PFSK-1 (cell line): ENCODE measurements around the gene RANBP17.

ENCODE experiments used
- FOXP2 ChIP-seq: optimal IDR thresholded peaks from 2 replicates; pipeline ENCODE3; 2011; ENCODE audit warnings: borderline replicate concordance, control low read depth, inconsistent platforms; ENCODE audit not compliant: insufficient read depth; ENCODE audit errors: extremely low read length, extremely low read depth
- POLR2AphosphoS5 ChIP-seq: IDR thresholded peaks from 2 replicates; pipeline ENCODE4 v1.6.1; 2012; ENCODE audit warnings: low read depth, mild to moderate bottlenecking, control low read depth, low read length, moderate library complexity
- SIN3A ChIP-seq: IDR thresholded peaks from 2 replicates; pipeline ENCODE4 v1.6.1; 2012; ENCODE audit warnings: mild to moderate bottlenecking, low read length, moderate library complexity, borderline replicate concordance; ENCODE audit not compliant: insufficient read depth
- TAF1 ChIP-seq: IDR thresholded peaks from 2 replicates; pipeline ENCODE4 v1.6.1; 2012; ENCODE audit warnings: low read length, control low read depth, borderline replicate concordance; ENCODE audit not compliant: insufficient read depth
- TF ChIP-seq, protein P1 (sequence below), 2 experiments: IDR thresholded peaks; 2 replicates each; pipeline versions ENCODE4 v1.6.1 to v1.8.0; 2011 to 2012; ENCODE audit warnings: low read depth in 2 of 2, low read length in 2 of 2, control low read depth in 1 of 2, inconsistent platforms in 1 of 2, mild to moderate bottlenecking in 1 of 2, moderate library complexity in 1 of 2; ENCODE audit not compliant: insufficient read depth in 1 of 2

The RANBP17 gene

DNA sequence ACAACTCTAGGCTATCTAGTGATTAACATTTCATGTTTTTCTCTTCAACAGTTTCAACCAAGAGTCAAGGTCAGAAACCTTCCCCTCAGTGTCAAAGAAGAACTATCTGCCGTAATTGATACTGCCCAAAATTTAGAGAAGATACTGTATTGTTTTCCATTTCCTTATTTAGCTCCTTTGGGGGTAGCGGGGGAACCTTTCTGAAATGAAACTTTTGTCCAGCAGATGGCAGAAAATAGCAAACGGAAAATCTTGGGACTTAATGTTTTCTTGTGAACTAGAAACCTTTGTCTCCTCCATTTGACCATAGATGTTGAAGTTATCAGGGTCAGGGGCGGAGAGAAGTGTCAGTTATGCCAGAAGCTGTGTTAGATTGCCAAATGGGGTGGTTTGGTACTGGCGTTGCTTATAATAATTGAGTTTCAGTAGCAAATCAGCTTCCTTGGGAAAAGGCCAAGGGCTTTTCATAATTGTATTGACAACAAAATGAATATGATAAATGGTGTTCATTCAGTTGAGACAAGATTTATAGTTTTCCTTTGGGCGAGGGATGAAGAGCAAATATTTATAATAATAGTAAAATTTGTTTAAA, 345.5 kb downstream of the RANBP17 start:
- no peak for TF ChIP-seq POLR2AphosphoS5
- no peak for TF ChIP-seq SIN3A
- no peak for TF ChIP-seq TAF1
- TF ChIP-seq, protein P1, sequence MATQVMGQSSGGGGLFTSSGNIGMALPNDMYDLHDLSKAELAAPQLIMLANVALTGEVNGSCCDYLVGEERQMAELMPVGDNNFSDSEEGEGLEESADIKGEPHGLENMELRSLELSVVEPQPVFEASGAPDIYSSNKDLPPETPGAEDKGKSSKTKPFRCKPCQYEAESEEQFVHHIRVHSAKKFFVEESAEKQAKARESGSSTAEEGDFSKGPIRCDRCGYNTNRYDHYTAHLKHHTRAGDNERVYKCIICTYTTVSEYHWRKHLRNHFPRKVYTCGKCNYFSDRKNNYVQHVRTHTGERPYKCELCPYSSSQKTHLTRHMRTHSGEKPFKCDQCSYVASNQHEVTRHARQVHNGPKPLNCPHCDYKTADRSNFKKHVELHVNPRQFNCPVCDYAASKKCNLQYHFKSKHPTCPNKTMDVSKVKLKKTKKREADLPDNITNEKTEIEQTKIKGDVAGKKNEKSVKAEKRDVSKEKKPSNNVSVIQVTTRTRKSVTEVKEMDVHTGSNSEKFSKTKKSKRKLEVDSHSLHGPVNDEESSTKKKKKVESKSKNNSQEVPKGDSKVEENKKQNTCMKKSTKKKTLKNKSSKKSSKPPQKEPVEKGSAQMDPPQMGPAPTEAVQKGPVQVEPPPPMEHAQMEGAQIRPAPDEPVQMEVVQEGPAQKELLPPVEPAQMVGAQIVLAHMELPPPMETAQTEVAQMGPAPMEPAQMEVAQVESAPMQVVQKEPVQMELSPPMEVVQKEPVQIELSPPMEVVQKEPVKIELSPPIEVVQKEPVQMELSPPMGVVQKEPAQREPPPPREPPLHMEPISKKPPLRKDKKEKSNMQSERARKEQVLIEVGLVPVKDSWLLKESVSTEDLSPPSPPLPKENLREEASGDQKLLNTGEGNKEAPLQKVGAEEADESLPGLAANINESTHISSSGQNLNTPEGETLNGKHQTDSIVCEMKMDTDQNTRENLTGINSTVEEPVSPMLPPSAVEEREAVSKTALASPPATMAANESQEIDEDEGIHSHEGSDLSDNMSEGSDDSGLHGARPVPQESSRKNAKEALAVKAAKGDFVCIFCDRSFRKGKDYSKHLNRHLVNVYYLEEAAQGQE (IDR thresholded peaks at IDR 0.05; ENCODE audit: insufficient read depth in 1 of 2, low read depth in 2 of 2, low read length in 2 of 2): no peak
- no peak for TF ChIP-seq FOXP2

DNA sequence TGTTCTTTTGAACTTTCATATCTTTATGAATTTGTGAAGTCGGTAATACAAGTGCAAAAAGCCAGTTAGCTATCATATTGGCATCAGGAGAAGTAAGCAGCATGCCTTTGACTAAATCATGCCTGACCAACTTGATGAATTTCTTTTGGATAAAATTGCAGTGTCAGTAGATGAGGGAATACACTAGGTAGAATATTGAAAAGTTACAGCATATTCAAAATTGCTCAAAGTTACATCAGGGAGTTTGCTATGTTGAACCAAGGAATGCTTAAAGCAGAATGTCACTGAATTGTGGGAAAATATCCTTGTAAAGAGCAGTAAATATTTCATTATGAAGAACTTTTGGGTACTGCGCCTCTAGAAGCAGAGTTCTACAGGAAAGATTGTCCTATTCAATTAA, 360.1 kb downstream of the RANBP17 start:
- TF ChIP-seq, protein P1 (IDR thresholded peaks at IDR 0.05; ENCODE audit: insufficient read depth in 1 of 2, low read depth in 2 of 2, low read length in 2 of 2): no peak
- no peak for TF ChIP-seq SIN3A
- no peak for TF ChIP-seq FOXP2
- TF ChIP-seq TAF1: no peak
- no peak for TF ChIP-seq POLR2AphosphoS5

DNA sequence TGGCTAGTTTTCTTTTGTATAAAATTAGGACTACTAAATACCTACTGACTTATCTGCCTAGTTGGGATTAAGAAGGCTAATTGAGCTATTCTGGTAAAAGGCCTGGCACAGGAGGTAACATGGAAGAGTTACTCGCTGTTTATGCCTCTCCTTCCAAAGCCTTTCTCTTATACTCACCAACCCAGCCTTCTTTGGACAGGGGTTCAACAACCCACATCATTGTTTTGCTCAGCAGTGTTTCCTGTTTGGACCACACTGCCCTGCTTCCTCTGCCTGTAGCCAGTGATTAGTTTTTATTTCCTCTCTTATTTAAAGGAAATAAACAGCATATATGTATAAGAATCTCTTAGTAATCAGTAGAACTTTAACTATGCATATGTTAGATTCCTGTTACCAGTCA, 362.1 kb downstream of the RANBP17 start:
- TF ChIP-seq, protein P1 (IDR thresholded peaks at IDR 0.05; ENCODE audit: insufficient read depth in 1 of 2, low read depth in 2 of 2, low read length in 2 of 2): no peak
- TF ChIP-seq FOXP2: no peak
- TF ChIP-seq POLR2AphosphoS5: no peak
- TF ChIP-seq TAF1: no peak
- no peak for TF ChIP-seq SIN3A

DNA sequence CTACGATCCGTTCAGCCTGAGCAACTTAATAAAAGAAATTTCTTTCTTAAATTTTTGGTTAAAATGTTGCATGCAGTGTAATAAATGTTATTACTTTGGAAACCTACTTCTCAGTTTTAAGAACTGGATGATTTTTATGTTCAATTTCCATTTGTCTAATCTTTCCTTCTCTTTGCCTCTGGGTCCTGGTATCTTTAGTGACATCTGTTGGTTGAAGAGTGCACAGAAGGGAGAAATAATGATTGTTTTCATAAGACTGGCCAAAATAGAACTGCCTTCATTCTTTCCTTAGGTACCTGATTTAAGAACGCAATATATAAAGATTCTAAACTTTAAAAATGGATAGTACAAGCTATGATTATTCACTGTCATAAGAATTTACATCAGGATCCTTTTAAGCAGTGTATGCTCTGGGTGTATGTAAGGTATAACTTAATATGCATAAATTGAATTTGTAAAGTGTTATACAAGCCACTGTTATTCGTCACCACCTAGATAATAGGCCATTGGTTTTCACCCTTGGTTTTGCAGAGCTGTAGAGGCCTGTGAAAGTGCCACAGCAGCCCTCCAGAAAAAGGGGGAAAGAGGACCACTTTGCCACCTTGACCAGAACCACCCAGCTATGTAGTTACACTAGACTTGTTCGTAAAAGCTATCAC, 364.4 kb downstream of the RANBP17 start:
- TF ChIP-seq POLR2AphosphoS5 (no peak), SIN3A (no peak), FOXP2 (no peak), TAF1 (no peak)
- TF ChIP-seq, protein P1 (IDR thresholded peaks at IDR 0.05; ENCODE audit: insufficient read depth in 1 of 2, low read depth in 2 of 2, low read length in 2 of 2): no peak

DNA sequence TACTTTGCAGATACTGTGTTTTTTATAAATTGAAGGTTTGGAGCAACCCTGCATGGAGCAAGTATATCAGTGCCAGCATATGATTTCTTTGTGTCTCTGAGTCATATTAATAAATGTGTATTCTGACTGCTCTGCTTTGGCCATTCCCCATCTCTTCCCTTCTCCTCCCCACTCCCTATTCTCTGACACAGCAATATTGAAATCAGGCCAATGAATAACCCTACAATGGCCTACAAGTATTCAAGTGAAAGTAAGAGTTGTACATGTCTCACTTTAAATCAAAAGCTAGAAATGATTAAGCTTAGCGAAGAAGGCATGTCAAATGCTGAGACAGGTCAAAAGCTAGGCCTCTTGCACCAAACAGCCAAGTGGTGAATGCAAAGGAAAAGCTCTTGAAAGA, 365.0 kb downstream of the RANBP17 start:
- TF ChIP-seq SIN3A (no peak), TAF1 (no peak), FOXP2 (no peak), POLR2AphosphoS5 (no peak)
- TF ChIP-seq, protein P1 (IDR thresholded peaks at IDR 0.05; ENCODE audit: insufficient read depth in 1 of 2, low read depth in 2 of 2, low read length in 2 of 2): no peak
